Smooth muscle cell of the brain vasculature (primary cell): ENCODE data around the gene NBPF12.
"Not testable (repeated sequence)": the region's sequence is repeated elsewhere in the genome, so short reads cannot be mapped to it uniquely, and the experiment has no call there.

Experiments
- DNase-seq: peaks from one replicate; pipeline ENCODE4 v3.0.0-alpha.2; 2012; ENCODE audit warnings: low read depth, low spot score

Gene NBPF12

GRCh38 chr1:146938242-146938902, at the start of gene NBPF12:
Gene NBPF12, plus strand, starts transcription at chr1:146938324. Its CDS starts 21,820 bp downstream, at chr1:146960144.
- DNase-seq = not testable (repeated sequence)

GRCh38 chr1:146891355-146891754, 46.8 kb upstream of the NBPF12 start:
- not testable (repeated sequence) for DNase-seq

GRCh38 chr1:146892331-146892730, 45.8 kb upstream of the NBPF12 start:
- DNase-seq = not testable (repeated sequence)

GRCh38 chr1:146907565-146908261, 30.4 kb upstream of the NBPF12 start:
- DNase-seq = not testable (repeated sequence)

GRCh38 chr1:146912975-146913374, 25.1 kb upstream of the NBPF12 start:
- DNase-seq = not testable (repeated sequence)

- DNase-seq = not testable (repeated sequence)
Measured at GRCh38 chr1:146920811-146921210, 17.3 kb upstream of the NBPF12 start.

- not testable (repeated sequence) for DNase-seq
Measured at GRCh38 chr1:146922614-146923013, 15.5 kb upstream of the NBPF12 start.

- not testable (repeated sequence) for DNase-seq
Measured at GRCh38 chr1:146924106-146924505, 14.0 kb upstream of the NBPF12 start.

GRCh38 chr1:146926413-146926812, 11.7 kb upstream of the NBPF12 start:
- not testable (repeated sequence) for DNase-seq

GRCh38 chr1:146930225-146930624, 7.9 kb upstream of the NBPF12 start:
- DNase-seq = not testable (repeated sequence)

GRCh38 chr1:146934390-146935223, 3.5 kb upstream of the NBPF12 start:
- not testable (repeated sequence) for DNase-seq

GRCh38 chr1:146937462-146937861, 662 bp upstream of the NBPF12 start:
- DNase-seq = not testable (repeated sequence)

- DNase-seq = not testable (repeated sequence)
Measured at GRCh38 chr1:146938927-146939786, 1.0 kb downstream of the NBPF12 start.

- not testable (repeated sequence) for DNase-seq
Measured at GRCh38 chr1:146940293-146940692, 2.2 kb downstream of the NBPF12 start.

- DNase-seq = not testable (repeated sequence)
Measured at GRCh38 chr1:146943342-146943886, 5.3 kb downstream of the NBPF12 start.

- not testable (repeated sequence) for DNase-seq
Measured at GRCh38 chr1:146948127-146948526, 10.0 kb downstream of the NBPF12 start.

GRCh38 chr1:146964340-146964739, 26.2 kb downstream of the NBPF12 start:
- DNase-seq = not testable (repeated sequence)

- not testable (repeated sequence) for DNase-seq
Measured at GRCh38 chr1:146966351-146966750, 28.2 kb downstream of the NBPF12 start.

- DNase-seq = not testable (repeated sequence)
Measured at GRCh38 chr1:146970656-146971055, 32.5 kb downstream of the NBPF12 start.

- not testable (repeated sequence) for DNase-seq
Measured at GRCh38 chr1:146972681-146973080, 34.6 kb downstream of the NBPF12 start.

GRCh38 chr1:146985855-146986254, 47.7 kb downstream of the NBPF12 start:
- DNase-seq = not testable (repeated sequence)
